GM12878 (cell line): Measurements from ENCODE around the gene POTEI. TPM values are rescaled to one million over a fixed set of nuclear protein-coding genes. Genes with fewer than 3 reads are reported as not detected.
"Not testable (repeated sequence)": the region's sequence is repeated elsewhere in the genome, so short reads cannot be mapped to it uniquely, and the experiment has no call there.

ENCODE experiments used
- ATAC-seq: fragments of 200-7000 bp; cut with Tn5 transposase; 3 replicates; pipeline ENCODE4 v1.9.1; 2020; ENCODE audit warnings: mild to moderate bottlenecking, moderate library complexity
- BruUV-seq: library from RNA; stranded (reverse); fragments of 400-500 nt; replicated peaks from 2 replicates; lab custom pipeline; 2021; lab: Mats Ljungman, UMichigan
- CTCF ChIA-PET: fragments of 300-600 bp; sonication (Branson Sonifier 250); formaldehyde crosslinking; extraction: SDS; loops from one replicate; lab custom pipeline; 2021; ENCODE audit warnings: inconsistent platforms; lab: Yijun Ruan, JAX
- POLR2A ChIA-PET: fragments of 350-600 bp; formaldehyde crosslinking; extraction: SDS; loops from one replicate; lab custom pipeline; 2021; ENCODE audit warnings: inconsistent platforms; lab: Charles Lee
- RAD21 ChIA-PET: fragments of 300-600 bp; sonication (Branson Sonifier 250); formaldehyde crosslinking; loops from one replicate; lab custom pipeline; 2023; ENCODE audit warnings: antibody characterized with exemption; ENCODE audit not compliant: unreplicated experiment; lab: Charles Lee
- SMC1A ChIA-PET: fragments of 300-600 bp; sonication (Branson Sonifier 250); formaldehyde crosslinking; loops from one replicate; lab custom pipeline; 2023; ENCODE audit not compliant: unreplicated experiment, uncharacterized antibody; lab: Charles Lee
- DNase-seq: peaks from one replicate; pipeline ENCODE4 v3.0.0-alpha.2; 2011; ENCODE audit warnings: low read depth, low spot score
- FAIRE-seq: peaks from 3 replicates; lab custom pipeline; 2011; peaks lifted over from hg19 to GRCh38; lab: Jason Lieb, UNC
- H2AFZ ChIP-seq: 2 replicates; pipeline ENCODE4 v1.6.0; 2011; ENCODE audit warnings: low read depth, low read length, control low read depth; ENCODE audit not compliant: control insufficient read depth
- H3K27ac ChIP-seq: 2 replicates; pipeline ENCODE4 v1.5.1; 2011; ENCODE audit warnings: control low read depth; ENCODE audit not compliant: control insufficient read depth, insufficient read depth
- H3K27me3 ChIP-seq, 2 experiments: replicated peaks in 1 of 2; 2 replicates each; pipeline versions ENCODE4 v1.6.0 to v1.6.1; 2011; ENCODE audit warnings: low read length in 1 of 2; ENCODE audit not compliant: control insufficient read depth in 2 of 2, insufficient read depth in 2 of 2
- H3K36me3 ChIP-seq, 2 experiments: 2 replicates each; pipeline ENCODE4 v1.5.1; 2011; ENCODE audit warnings: low read length in 1 of 2; ENCODE audit not compliant: control insufficient read depth in 2 of 2, insufficient read depth in 2 of 2
- H3K4me1 ChIP-seq: 2 replicates; pipeline ENCODE4 v1.6.1; 2011; ENCODE audit warnings: mild to moderate bottlenecking, low read length, moderate library complexity, mixed read lengths; ENCODE audit not compliant: control insufficient read depth, insufficient read depth
- H3K4me2 ChIP-seq: 2 replicates; pipeline ENCODE4 v1.6.0; 2011; ENCODE audit warnings: control low read depth; ENCODE audit not compliant: control insufficient read depth, insufficient read depth
- H3K4me3 ChIP-seq: fragments of 200-600 bp; sonication (generic); 2 replicates; pipeline ENCODE4 v1.5.1; 2016
- H3K79me2 ChIP-seq: 2 replicates; pipeline ENCODE4 v1.6.0; 2011; ENCODE audit warnings: low read length; ENCODE audit not compliant: control insufficient read depth, insufficient read depth
- H3K9ac ChIP-seq: 2 replicates; pipeline ENCODE4 v1.8.0; 2011; ENCODE audit warnings: low read length, control low read depth, mixed read lengths; ENCODE audit not compliant: control insufficient read depth, insufficient read depth
- H3K9me3 ChIP-seq: replicated peaks from 3 replicates; pipeline ENCODE4 v1.5.1; 2011; ENCODE audit warnings: mild to moderate bottlenecking, low read length; ENCODE audit not compliant: control insufficient read depth, insufficient read depth
- H4K20me1 ChIP-seq: 2 replicates; pipeline ENCODE4 v1.6.0; 2011; ENCODE audit not compliant: control insufficient read depth, insufficient read depth
- WGBS: methylation state at CpG from one replicate; pipeline ENCODE4 v1.1.6; 2016; ENCODE audit warnings: low lambda C conversion rate; ENCODE audit not compliant: insufficient replicate concordance, insufficient coverage; ENCODE audit errors: missing lambda C conversion rate; 5-methylcytosine and 5-hydroxymethylcytosine counted together
- in situ Hi-C: fragments of 300-500 bp; cut with MboI; formaldehyde crosslinking; loops from 9 replicates; pipeline ENCODE4 v1.14.3; 2018; ENCODE audit warnings: mixed read lengths
- intact Hi-C: fragments of 100-400 bp; cut with micrococcal nuclease; formaldehyde crosslinking; loops from one replicate; pipeline ENCODE4 v1.14.2; 2022; ENCODE audit not compliant: unreplicated experiment
- polyA plus RNA-seq, 11 experiments: library from polyadenylated mRNA; depleted of rRNA in 4 of 11; unstranded in 6 of 11; stranded (reverse) in 5 of 11; fragments of >200 nt; fragmentation: Nextera tagmentation in 4 of 11; fragmentation: Illumina TruSeq in 1 of 11; extraction: Ambion mirVana in 4 of 11; extraction: Trizol in 1 of 11; gene quantifications; 1 replicate in 1 of 11; 2 replicates in 10 of 11; pipeline versions ENCODE4 v1.2.1 to v1.2.3, GENCODE V29; 2011 to 2016; ENCODE audit warnings: inconsistent platforms in 2 of 11, missing spikeins in 2 of 11, low read depth in 1 of 11
- total RNA-seq, 4 experiments: library from RNA; depleted of rRNA in 3 of 4; stranded (reverse); fragments of >200 nt in 3 of 4; fragmentation: Illumina TruSeq in 1 of 4; extraction: Trizol in 1 of 4; gene quantifications; 2 replicates each; pipeline versions ENCODE4 v1.2.1 to v1.2.3, GENCODE V29; 2013 to 2021

POTEI gene
- total and polyA plus RNA-seq, 10 of the 15 experiments (the other 5 are each of a cell fraction or from before 2014, with no cell fraction given) = 0.03 to 0.13 (median 0.06) TPM; not detected in 3

DNA sequence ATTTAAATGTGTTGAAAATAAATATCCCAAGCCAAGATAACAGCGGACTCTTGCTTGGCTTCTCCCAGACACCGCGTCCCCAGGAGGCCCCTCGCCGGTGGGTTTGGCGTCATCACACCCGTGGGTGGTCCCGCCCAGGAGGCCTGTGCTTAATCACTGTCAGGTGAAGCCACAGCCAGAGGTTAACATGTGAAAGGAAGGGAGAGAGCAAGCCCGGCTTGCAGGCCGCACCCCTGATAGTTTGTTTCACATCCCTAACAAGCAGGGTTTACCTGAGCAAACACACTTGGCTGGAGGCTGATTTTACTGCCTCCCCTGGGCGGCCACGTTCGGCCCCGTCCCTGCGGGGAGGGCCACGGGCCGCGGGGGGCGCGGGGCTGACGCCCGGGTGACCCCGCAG, 13.3 kb upstream of the POTEI start:
- RAD21 ChIA-PET, POLR2A ChIA-PET, FAIRE-seq, H3K79me2 ChIP-seq, H3K27me3 ChIP-seq, ATAC-seq, H3K4me3 ChIP-seq, H3K9ac ChIP-seq, SMC1A ChIA-PET, BruUV-seq, H3K9me3 ChIP-seq, H3K4me1 ChIP-seq, H2AFZ ChIP-seq, in situ Hi-C loops, DNase-seq, H3K4me2 ChIP-seq, intact Hi-C loops, H3K36me3 ChIP-seq, CTCF ChIA-PET, H4K20me1 ChIP-seq, H3K27ac ChIP-seq: not testable (repeated sequence)
- WGBS = no CpG with 5 or more reads among the region's 23 CpGs

DNA sequence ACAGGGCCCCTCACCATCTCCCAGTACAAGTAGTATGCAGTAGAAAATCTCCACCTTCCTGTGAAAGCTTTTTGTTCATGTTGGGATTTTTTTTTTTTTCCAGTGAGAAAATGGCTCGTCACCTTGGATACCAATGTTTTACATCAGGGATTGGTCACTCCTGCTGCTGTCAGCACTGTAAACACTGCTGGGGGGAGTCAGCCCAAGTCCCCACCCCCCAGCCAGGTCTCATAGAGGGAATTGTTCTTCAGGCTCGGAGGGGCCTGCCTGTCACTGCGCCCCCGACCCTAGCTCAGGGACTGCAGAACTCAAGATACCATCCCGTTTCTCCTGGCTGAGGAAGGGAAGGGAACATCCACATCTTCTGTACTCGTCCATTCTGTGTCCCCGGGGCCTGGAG, 11.9 kb upstream of the POTEI start, which contains the start of gene CFC1B:
Gene CFC1B, plus strand, starts transcription at position 231 of the 400 bp plus-strand sequence. CDS start 263 bp downstream, outside the sequence.
- H3K9ac ChIP-seq, FAIRE-seq, H3K27me3 ChIP-seq, BruUV-seq, H3K4me2 ChIP-seq, H3K36me3 ChIP-seq, ATAC-seq, H4K20me1 ChIP-seq, H2AFZ ChIP-seq, intact Hi-C loops, RAD21 ChIA-PET, H3K4me3 ChIP-seq, H3K9me3 ChIP-seq, POLR2A ChIA-PET, CTCF ChIA-PET, DNase-seq, SMC1A ChIA-PET, H3K27ac ChIP-seq, H3K79me2 ChIP-seq, H3K4me1 ChIP-seq, in situ Hi-C loops: not testable (repeated sequence)
- no CpG with 5 or more reads among the region's 7 CpGs for whole genome bisulfite sequencing

GRCh38 chr2:130518516-130519106, 9.5 kb upstream of the POTEI start:
- intact Hi-C loops, SMC1A ChIA-PET, H3K9ac ChIP-seq, H3K36me3 ChIP-seq, H2AFZ ChIP-seq, H3K27ac ChIP-seq, in situ Hi-C loops, ATAC-seq, H4K20me1 ChIP-seq, H3K4me2 ChIP-seq, H3K9me3 ChIP-seq, CTCF ChIA-PET, H3K4me1 ChIP-seq, H3K4me3 ChIP-seq, BruUV-seq, RAD21 ChIA-PET, POLR2A ChIA-PET, H3K27me3 ChIP-seq, FAIRE-seq, H3K79me2 ChIP-seq, DNase-seq: not testable (repeated sequence)
- WGBS = no CpG with 5 or more reads among the region's 12 CpGs

- ATAC-seq, in situ Hi-C loops, H3K27me3 ChIP-seq, H3K79me2 ChIP-seq, H3K4me1 ChIP-seq, intact Hi-C loops, FAIRE-seq, SMC1A ChIA-PET, DNase-seq, POLR2A ChIA-PET, H3K4me2 ChIP-seq, H2AFZ ChIP-seq, H3K9ac ChIP-seq, H3K36me3 ChIP-seq, H3K4me3 ChIP-seq, CTCF ChIA-PET, BruUV-seq, RAD21 ChIA-PET, H4K20me1 ChIP-seq, H3K9me3 ChIP-seq, H3K27ac ChIP-seq: not testable (repeated sequence)
- WGBS = 12% methylated on average over 4 of the region's 17 CpGs
Observed at GRCh38 chr2:130511747-130512451, 2.8 kb upstream of the POTEI start.
